ENCODE data around the gene MUCL3. TPM values are rescaled to one million over a fixed set of nuclear protein-coding genes. Genes with fewer than 3 reads are reported as not detected.

MUCL3 gene
- total RNA-seq, 1 donor, result not detected

- TF ChIP-seq CTCF (IDR thresholded peaks at IDR 0.05; ENCODE audit: insufficient read depth, low read depth, low read length), result no peak
- peak overlapping the region; percentile 51 for H3K4me3 ChIP-seq (ENCODE audit: low read depth, low read length)
- DNase-seq (ENCODE audit: low read depth), result no peak
Observed at GRCh38 chr6:30954631-30955366, 14.0 kb downstream of the MUCL3 start.

- TF ChIP-seq CTCF (IDR thresholded peaks at IDR 0.05; ENCODE audit: insufficient read depth, low read depth, low read length), result no peak
- peak; percentile 32 for DNase-seq (ENCODE audit: low read depth)
- H3K4me3 ChIP-seq (ENCODE audit: low read depth, low read length), result peak overlapping the region; percentile 51
Observed at GRCh38 chr6:30955367-30956042, 14.7 kb downstream of the MUCL3 start.

- H3K4me3 ChIP-seq (ENCODE audit: low read depth, low read length), result no peak overlapping the region
- no peak for DNase-seq (ENCODE audit: low read depth)
- TF ChIP-seq CTCF (IDR thresholded peaks at IDR 0.05; ENCODE audit: insufficient read depth, low read depth, low read length), result no peak
Observed at GRCh38 chr6:30957716-30958115, 16.9 kb downstream of the MUCL3 start.

- DNase-seq (ENCODE audit: low read depth), result peak; percentile 36
- no peak overlapping the region for H3K4me3 ChIP-seq (ENCODE audit: low read depth, low read length)
- no peak for TF ChIP-seq CTCF (IDR thresholded peaks at IDR 0.05; ENCODE audit: insufficient read depth, low read depth, low read length)
Observed at GRCh38 chr6:30960907-30961673, 20.3 kb downstream of the MUCL3 start.

GRCh38 chr6:30962716-30963115 lies 21.9 kb downstream of the MUCL3 start:
- DNase-seq (ENCODE audit: low read depth), result no peak
- TF ChIP-seq CTCF (IDR thresholded peaks at IDR 0.05; ENCODE audit: insufficient read depth, low read depth, low read length), result no peak
- no peak overlapping the region for H3K4me3 ChIP-seq (ENCODE audit: low read depth, low read length)

- DNase-seq (ENCODE audit: low read depth), result no peak
- no peak overlapping the region for H3K4me3 ChIP-seq (ENCODE audit: low read depth, low read length)
- TF ChIP-seq CTCF (IDR thresholded peaks at IDR 0.05; ENCODE audit: insufficient read depth, low read depth, low read length), result no peak
Observed at GRCh38 chr6:30963641-30964040, 22.9 kb downstream of the MUCL3 start.

All from fibroblast of villous mesenchyme (primary cell).